Common myeloid progenitor, CD34-positive (primary cell): ENCODE results near the gene RBL2.
"Not testable (repeated sequence)": the region's sequence is repeated elsewhere in the genome, so short reads cannot be mapped to it uniquely, and the experiment has no call there.

Experiments
- CTCF ChIA-PET: fragments of 350-600 bp; sonication (Branson Sonifier 250); formaldehyde crosslinking; loops from one replicate; lab custom pipeline; 2021; ENCODE audit warnings: antibody characterized with exemption; lab: Charles Lee
- POLR2A ChIA-PET: fragments of 350-600 bp; sonication (Branson Sonifier 250); formaldehyde crosslinking; loops from one replicate; lab custom pipeline; 2021; ENCODE audit warnings: antibody characterized with exemption; lab: Charles Lee
- DNase-seq, 3 donors: peaks; one replicate each; pipeline versions ENCODE4 v3.0.0 to v3.0.0-alpha.2; 2013
- H3K27ac ChIP-seq, 2 experiments: 1 replicate in 1 of 2; 2 replicates in 1 of 2; pipeline ENCODE4 v1.7.0; 2013; ENCODE audit warnings: inconsistent platforms in 2 of 2, low read length in 2 of 2, mild to moderate bottlenecking in 2 of 2, low read depth in 1 of 2, moderate library complexity in 1 of 2; ENCODE audit not compliant: severe bottlenecking in 2 of 2, insufficient read depth in 1 of 2, poor library complexity in 1 of 2
- H3K27me3 ChIP-seq, 5 experiments: replicated peaks in 2 of 5; 1 replicate in 3 of 5; 2 replicates in 2 of 5; pipeline versions ENCODE4 v1.6.1 to v1.7.0; 2013; ENCODE audit warnings: low read length in 4 of 5, mild to moderate bottlenecking in 2 of 5, moderate library complexity in 2 of 5, inconsistent platforms in 1 of 5; ENCODE audit not compliant: insufficient read depth in 5 of 5, control insufficient read depth in 4 of 5
- H3K36me3 ChIP-seq, 4 experiments: 1 replicate in 2 of 4; 2 replicates in 2 of 4; pipeline versions ENCODE4 v1.6.1 to v1.7.0; 2013; ENCODE audit warnings: low read length in 3 of 4, control low read depth in 1 of 4, mild to moderate bottlenecking in 1 of 4; ENCODE audit not compliant: control insufficient read depth in 4 of 4, insufficient read depth in 4 of 4
- H3K4me1 ChIP-seq, 4 experiments: 1 replicate in 3 of 4; 2 replicates in 1 of 4; pipeline versions ENCODE4 v1.6.1 to v1.7.1; 2013; ENCODE audit warnings: low read length in 3 of 4, mild to moderate bottlenecking in 3 of 4, control low read depth in 1 of 4, inconsistent platforms in 1 of 4, moderate library complexity in 1 of 4; ENCODE audit not compliant: control insufficient read depth in 4 of 4, insufficient read depth in 4 of 4; ENCODE audit errors: control extremely low read depth in 1 of 4
- H3K4me3 ChIP-seq, 7 experiments: 1 replicate in 4 of 7; 2 replicates in 3 of 7; pipeline versions ENCODE4 v1.5.1 to v1.7.0; 2013; ENCODE audit warnings: mild to moderate bottlenecking in 7 of 7, low read length in 6 of 7, moderate library complexity in 6 of 7, inconsistent platforms in 2 of 7, low read depth in 2 of 7, control low read depth in 1 of 7; ENCODE audit not compliant: insufficient read depth in 4 of 7, control insufficient read depth in 1 of 7; ENCODE audit errors: extremely low read depth in 1 of 7
- H3K9me3 ChIP-seq, 5 experiments: 1 replicate in 4 of 5; 2 replicates in 1 of 5; pipeline versions ENCODE4 v1.6.1 to v1.7.1; 2013; ENCODE audit warnings: low read length in 4 of 5, mild to moderate bottlenecking in 2 of 5, inconsistent platforms in 1 of 5, low read depth in 1 of 5, moderate library complexity in 1 of 5; ENCODE audit not compliant: control insufficient read depth in 4 of 5, insufficient read depth in 2 of 5; ENCODE audit errors: control extremely low read depth in 1 of 5
- WGBS: methylation state at CpG from one replicate; pipeline ENCODE4 v1.1.5; 2013; ENCODE audit not compliant: insufficient coverage; 5-methylcytosine and 5-hydroxymethylcytosine counted together

RBL2 gene

DNA sequence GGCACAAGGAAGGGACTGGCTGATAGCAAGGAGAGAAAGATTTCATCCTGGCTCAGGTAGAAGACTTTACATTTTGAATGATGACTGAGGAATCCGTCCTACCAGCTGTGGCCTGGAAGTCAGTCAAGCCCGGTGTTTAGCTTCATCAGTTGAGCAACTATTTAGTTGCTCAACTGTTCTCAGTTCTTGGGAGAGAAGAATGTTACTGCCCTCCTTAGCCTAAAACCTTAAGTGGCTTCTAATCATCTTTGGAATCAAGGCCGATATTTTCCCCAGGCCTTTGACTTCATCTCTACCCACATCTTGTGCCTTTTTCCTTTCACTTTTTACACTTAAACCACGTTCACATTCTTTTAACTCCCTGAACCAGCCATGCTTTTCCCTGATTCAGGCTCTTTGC is 17.3 kb upstream of the RBL2 start:
- peaks cover 0 to 8% (median 0%) of the 10 kb centered on the region in 5 experiments for H3K9me3 ChIP-seq
- H3K27me3 ChIP-seq, result peaks cover 0 to 24% (median 7%) of the 10 kb centered on the region in 5 experiments
- DNase-seq, result no peak
- H3K4me3 ChIP-seq, result no peak overlapping the region
- 62% methylated on average over 4 of the region's 4 CpGs for WGBS
- no peak overlapping the region for H3K27ac ChIP-seq
- ChIA-PET CTCF (interaction anchor here (0.6 kb wide), 2 partner anchors 76 to 1090 kb away, joined by 3 read pairs; no protein-coding TSS in a partner anchor), POLR2A (no interaction called here)
- H3K4me1 ChIP-seq, result no peaks in the 10 kb centered on the region
- H3K36me3 ChIP-seq, result no peaks in the 10 kb centered on the region

DNA sequence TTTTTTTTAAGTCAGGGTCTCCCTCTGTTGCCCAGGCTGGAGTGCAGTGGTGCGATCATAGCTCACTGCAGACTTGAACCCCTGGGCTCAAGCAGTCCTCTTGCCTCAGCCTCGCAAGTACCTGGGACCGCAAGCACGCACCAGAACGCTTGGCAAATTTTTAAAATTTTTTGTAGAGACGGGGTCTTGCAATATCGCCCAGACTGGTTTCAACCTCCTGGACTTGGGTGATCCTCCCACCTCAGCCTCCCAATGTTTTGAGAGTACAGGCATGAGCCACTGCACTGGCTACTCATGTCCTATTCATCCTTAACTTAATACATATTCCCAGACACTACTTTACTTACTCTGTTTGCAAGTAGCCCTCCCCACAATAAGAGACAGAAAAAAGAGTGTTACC is 16.3 kb upstream of the RBL2 start:
- peaks cover 0 to 24% (median 7%) of the 10 kb centered on the region in 5 experiments for H3K27me3 ChIP-seq
- no peaks in the 10 kb centered on the region for H3K36me3 ChIP-seq
- H3K4me3 ChIP-seq, result no peak overlapping the region
- POLR2A ChIA-PET, result no interaction called here
- H3K9me3 ChIP-seq, result peaks cover 0 to 6% (median 0%) of the 10 kb centered on the region in 5 experiments
- no peaks in the 10 kb centered on the region for H3K4me1 ChIP-seq
- no peak for DNase-seq
- CTCF ChIA-PET, result no interaction called here
- no peak overlapping the region for H3K27ac ChIP-seq
- WGBS, result 98% methylated on average over 7 of the region's 7 CpGs

DNA sequence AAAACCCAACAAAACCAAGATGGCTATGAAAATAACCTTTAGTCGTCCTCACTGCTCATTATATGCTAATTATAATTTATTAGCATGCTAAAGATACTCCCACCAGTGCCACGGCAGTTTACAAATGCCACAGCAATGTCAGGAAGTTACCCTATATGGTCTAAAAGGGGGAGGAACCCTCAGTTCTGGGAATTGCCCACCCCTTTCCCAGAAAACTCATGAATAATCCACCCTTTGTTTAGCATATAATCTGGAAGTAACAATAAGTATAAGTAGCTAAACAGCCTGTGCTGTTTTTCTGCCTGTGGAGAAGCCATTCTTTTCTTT is 14.9 kb upstream of the RBL2 start:
- H3K4me3 ChIP-seq, H3K36me3 ChIP-seq, H3K27ac ChIP-seq, DNase-seq, H3K4me1 ChIP-seq, POLR2A ChIA-PET, CTCF ChIA-PET: not testable (repeated sequence)
- peaks cover 0 to 24% (median 7%) of the 10 kb centered on the region in 5 experiments for H3K27me3 ChIP-seq
- no CpG with 5 or more reads among the region's 2 CpGs for WGBS
- peaks cover 0 to 14% (median 1%) of the 10 kb centered on the region in 5 experiments for H3K9me3 ChIP-seq

DNA sequence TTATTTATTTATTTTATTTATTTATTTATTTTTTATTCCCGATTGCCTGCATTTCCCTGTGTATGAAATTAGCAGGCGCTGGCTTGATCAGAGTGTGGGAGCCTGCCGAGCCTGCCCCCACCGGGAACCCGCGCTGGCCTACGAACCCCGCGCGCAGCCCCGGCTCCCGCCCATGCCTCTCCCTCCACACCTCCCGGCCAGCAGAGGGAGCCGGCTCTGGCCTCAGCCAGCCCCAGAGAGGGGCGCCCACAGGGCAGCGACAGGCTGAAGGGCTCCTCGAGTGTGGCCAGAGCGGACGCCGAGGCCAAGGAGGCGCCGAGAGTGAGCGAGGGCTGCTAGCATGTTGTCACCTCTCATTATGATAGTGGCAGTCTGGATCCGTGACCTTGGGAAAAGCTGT is 13.0 kb upstream of the RBL2 start:
- ChIA-PET POLR2A (no interaction called here), CTCF (no interaction called here)
- no peaks in the 10 kb centered on the region for H3K36me3 ChIP-seq
- peaks cover 0 to 21% (median 5%) of the 10 kb centered on the region in 5 experiments for H3K9me3 ChIP-seq
- H3K4me1 ChIP-seq, result no peaks in the 10 kb centered on the region
- no peak for DNase-seq
- no peak overlapping the region for H3K4me3 ChIP-seq
- WGBS, result 94% methylated on average over 17 of the region's 24 CpGs
- H3K27me3 ChIP-seq, result peaks cover 0 to 10% (median 3%) of the 10 kb centered on the region in 5 experiments
- H3K27ac ChIP-seq, result no peak overlapping the region

- H3K4me1 ChIP-seq, H3K27ac ChIP-seq, H3K4me3 ChIP-seq, POLR2A ChIA-PET, DNase-seq, H3K36me3 ChIP-seq, CTCF ChIA-PET, H3K27me3 ChIP-seq: not testable (repeated sequence)
- WGBS, result no CpG with 5 or more reads among the region's 1 CpG
- H3K9me3 ChIP-seq, result peaks cover 0 to 21% (median 5%) of the 10 kb centered on the region in 5 experiments
Observed at GRCh38 chr16:53423968-53424367, 10.3 kb upstream of the RBL2 start.

- Histone ChIP-seq H3K4me1 (peaks cover 0 to under 1% (median under 1%) of the 10 kb centered on the region in 4 experiments), H3K9me3 (peaks cover 0 to 13% (median 5%) of the 10 kb centered on the region in 5 experiments), H3K27ac (no peak overlapping the region), H3K36me3 (no peaks in the 10 kb centered on the region), H3K27me3 (peaks cover 0 to 6% (median 0%) of the 10 kb centered on the region in 5 experiments), H3K4me3 (no peak overlapping the region)
- no peak for DNase-seq
- CTCF ChIA-PET, result no interaction called here
- 80% methylated on average over 1 of the region's 3 CpGs for WGBS
- POLR2A ChIA-PET, result interaction anchor here (0.6 kb wide), 1 partner anchor 1486 kb away, joined by 3 read pairs; no protein-coding TSS in a partner anchor
Observed at GRCh38 chr16:53428681-53429080, 5.6 kb upstream of the RBL2 start.

DNA sequence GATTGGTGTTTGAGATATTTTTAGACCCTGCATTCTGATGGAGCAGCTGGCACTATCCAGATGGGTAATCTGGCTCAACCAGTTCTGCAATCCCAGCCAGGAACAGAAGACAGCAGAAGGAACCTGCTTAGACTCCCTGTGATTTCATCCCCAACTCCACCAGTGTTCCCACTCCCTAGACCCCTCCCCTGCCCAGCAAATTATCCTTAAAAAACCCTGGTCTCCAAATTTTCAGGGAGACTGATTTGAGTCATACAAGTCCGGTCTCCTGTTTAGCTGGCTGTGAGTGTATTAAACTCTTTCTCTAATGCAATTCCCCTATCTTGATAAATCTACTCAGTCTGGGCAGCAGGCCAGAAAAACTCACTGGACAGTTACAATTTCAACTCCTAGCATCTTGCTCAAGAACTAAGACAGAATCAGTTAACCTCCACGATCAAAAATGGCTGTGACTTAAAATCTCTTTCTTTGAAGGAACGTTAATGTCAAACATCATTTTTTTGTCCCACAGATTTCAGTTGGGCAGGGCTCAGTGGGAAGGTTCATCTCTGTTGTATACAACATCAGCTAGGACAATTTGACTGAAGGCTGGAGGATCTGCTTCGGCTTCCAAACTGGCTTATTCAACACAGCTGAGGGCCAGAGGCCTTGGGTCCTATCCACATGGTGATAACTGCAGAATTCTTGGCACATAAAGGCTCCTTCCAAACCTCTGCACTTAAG is 4.9 kb upstream of the RBL2 start:
- ChIA-PET POLR2A (no interaction called here), CTCF (no interaction called here)
- H3K4me1 ChIP-seq, result peaks cover 0 to 5% (median 3%) of the 10 kb centered on the region in 4 experiments
- H3K27ac ChIP-seq, result no peak overlapping the region
- H3K36me3 ChIP-seq, result no peaks in the 10 kb centered on the region
- 100% methylated on average over 1 of the region's 4 CpGs for WGBS
- peak in 2 of 3 donors; percentile 19 to 21 for DNase-seq
- H3K4me3 ChIP-seq, result no peak overlapping the region
- H3K27me3 ChIP-seq, result peaks cover 0 to 6% (median 0%) of the 10 kb centered on the region in 5 experiments
- H3K9me3 ChIP-seq, result peaks cover 0 to 7% (median 5%) of the 10 kb centered on the region in 5 experiments
